Loucy (cell line): Measurements from ENCODE around the gene FADS1.

Experiments used
- H2AFZ ChIP-seq: fragments of 200-600 bp; sonication (generic); 2 replicates; pipeline ENCODE4 v1.6.0; 2016; ENCODE audit warnings: antibody characterized with exemption, mild to moderate bottlenecking, low read length, moderate library complexity
- H3F3A ChIP-seq: fragments of 200-600 bp; 2 replicates; pipeline ENCODE4 v1.6.0; 2016; ENCODE audit warnings: antibody characterized with exemption, low read depth, mild to moderate bottlenecking
- H3K27me3 ChIP-seq: fragments of 200-600 bp; sonication (generic); 2 replicates; pipeline ENCODE4 v1.6.1; 2014; ENCODE audit warnings: low read length, mild to moderate bottlenecking; ENCODE audit not compliant: insufficient read depth, poor library complexity, severe bottlenecking
- H3K36me3 ChIP-seq: fragments of 200-600 bp; sonication (generic); 2 replicates; pipeline ENCODE4 v1.6.1; 2016; ENCODE audit warnings: low read length; ENCODE audit not compliant: insufficient read depth
- H3K4me1 ChIP-seq: fragments of 200-600 bp; sonication (generic); 2 replicates; pipeline ENCODE4 v1.5.1; 2014; ENCODE audit warnings: low read length, mild to moderate bottlenecking; ENCODE audit not compliant: insufficient read depth, poor library complexity, severe bottlenecking
- H3K4me2 ChIP-seq: fragments of 200-600 bp; sonication (generic); 2 replicates; pipeline ENCODE4 v1.6.0; 2014; ENCODE audit warnings: antibody characterized with exemption, low read length, low read depth, mild to moderate bottlenecking; ENCODE audit not compliant: poor library complexity, severe bottlenecking
- H3K4me3 ChIP-seq: fragments of 200-600 bp; sonication (generic); 2 replicates; pipeline ENCODE4 v1.5.1; 2014; ENCODE audit warnings: low read length, mild to moderate bottlenecking, mixed read lengths; ENCODE audit not compliant: poor library complexity, severe bottlenecking
- H3K79me2 ChIP-seq: fragments of 200-600 bp; sonication (generic); 2 replicates; pipeline ENCODE4 v1.6.1; 2014; ENCODE audit warnings: low read length; ENCODE audit not compliant: insufficient read depth
- H3K9ac ChIP-seq: fragments of 200-600 bp; sonication (generic); 2 replicates; pipeline ENCODE4 v1.6.0; 2014; ENCODE audit warnings: mild to moderate bottlenecking, low read depth, low read length, moderate library complexity; ENCODE audit not compliant: poor library complexity, severe bottlenecking
- H3K9me2 ChIP-seq: fragments of 200-600 bp; sonication (generic); replicated peaks from 2 replicates; pipeline ENCODE4 v1.6.1; 2016; ENCODE audit warnings: low read depth, low read length, mixed read lengths
- H3K9me3 ChIP-seq: fragments of 200-600 bp; sonication (generic); 2 replicates; pipeline ENCODE4 v1.6.1; 2014; ENCODE audit warnings: mild to moderate bottlenecking, antibody characterized with exemption, low read length, low read depth; ENCODE audit not compliant: insufficient read depth
- H4K20me1 ChIP-seq: fragments of 200-600 bp; sonication (generic); 2 replicates; pipeline ENCODE4 v1.6.0; 2014; ENCODE audit warnings: antibody characterized with exemption, low read length, mild to moderate bottlenecking; ENCODE audit not compliant: insufficient read depth, poor library complexity, severe bottlenecking
- EZH2phosphoT487 ChIP-seq: fragments of 200-600 bp; IDR thresholded peaks from 2 replicates; pipeline ENCODE4 v1.6.1; 2018; ENCODE audit warnings: antibody characterized with exemption, mild to moderate bottlenecking, moderate library complexity, borderline replicate concordance
- TF ChIP-seq, protein P1 (sequence below): fragments of 200-600 bp; sonication (generic); conservative IDR thresholded peaks from 2 replicates; pipeline ENCODE4 v1.5.1; 2014; ENCODE audit warnings: mild to moderate bottlenecking, antibody characterized with exemption, low read length

Gene FADS1

DNA sequence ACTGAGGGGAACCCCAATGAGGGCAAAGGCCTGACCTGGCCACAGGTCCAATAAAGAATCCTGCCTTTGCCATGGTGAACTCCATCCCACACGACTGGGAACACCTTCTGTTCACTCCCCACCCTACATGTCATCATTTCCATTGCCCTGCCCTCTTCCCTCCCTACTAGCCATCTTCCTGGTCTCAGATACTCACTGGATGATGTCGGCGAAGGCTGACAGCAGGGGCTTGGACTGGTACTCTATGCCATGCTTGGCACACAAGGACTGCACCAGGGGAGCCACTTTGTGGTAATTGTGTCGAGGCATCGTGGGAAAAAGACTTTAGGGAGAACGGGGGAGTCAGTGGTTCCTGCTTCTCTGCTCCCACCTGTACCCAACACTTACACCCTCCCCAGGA is 14.2 kb downstream of the FADS1 start:
- Histone ChIP-seq H3K36me3 (peaks cover 70% of the 10 kb centered on the region; the same call in 1 of the 2 replicates), H3F3A (no peaks in the 10 kb centered on the region), H3K9ac (no peak overlapping the region), H3K9me3 (no peaks in the 10 kb centered on the region), H3K9me2 (no peaks in the 10 kb centered on the region), H3K27me3 (no peaks in the 10 kb centered on the region), H3K4me3 (no peak overlapping the region), H3K4me1 (peaks cover 3% of the 10 kb centered on the region), H3K4me2 (no peak overlapping the region), H2AFZ (no peak overlapping the region), H4K20me1 (peaks cover 9% of the 10 kb centered on the region), H3K79me2 (peaks cover 16% of the 10 kb centered on the region)
- TF ChIP-seq, protein P1, sequence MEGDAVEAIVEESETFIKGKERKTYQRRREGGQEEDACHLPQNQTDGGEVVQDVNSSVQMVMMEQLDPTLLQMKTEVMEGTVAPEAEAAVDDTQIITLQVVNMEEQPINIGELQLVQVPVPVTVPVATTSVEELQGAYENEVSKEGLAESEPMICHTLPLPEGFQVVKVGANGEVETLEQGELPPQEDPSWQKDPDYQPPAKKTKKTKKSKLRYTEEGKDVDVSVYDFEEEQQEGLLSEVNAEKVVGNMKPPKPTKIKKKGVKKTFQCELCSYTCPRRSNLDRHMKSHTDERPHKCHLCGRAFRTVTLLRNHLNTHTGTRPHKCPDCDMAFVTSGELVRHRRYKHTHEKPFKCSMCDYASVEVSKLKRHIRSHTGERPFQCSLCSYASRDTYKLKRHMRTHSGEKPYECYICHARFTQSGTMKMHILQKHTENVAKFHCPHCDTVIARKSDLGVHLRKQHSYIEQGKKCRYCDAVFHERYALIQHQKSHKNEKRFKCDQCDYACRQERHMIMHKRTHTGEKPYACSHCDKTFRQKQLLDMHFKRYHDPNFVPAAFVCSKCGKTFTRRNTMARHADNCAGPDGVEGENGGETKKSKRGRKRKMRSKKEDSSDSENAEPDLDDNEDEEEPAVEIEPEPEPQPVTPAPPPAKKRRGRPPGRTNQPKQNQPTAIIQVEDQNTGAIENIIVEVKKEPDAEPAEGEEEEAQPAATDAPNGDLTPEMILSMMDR: no peak
- no peak for TF ChIP-seq EZH2phosphoT487

DNA sequence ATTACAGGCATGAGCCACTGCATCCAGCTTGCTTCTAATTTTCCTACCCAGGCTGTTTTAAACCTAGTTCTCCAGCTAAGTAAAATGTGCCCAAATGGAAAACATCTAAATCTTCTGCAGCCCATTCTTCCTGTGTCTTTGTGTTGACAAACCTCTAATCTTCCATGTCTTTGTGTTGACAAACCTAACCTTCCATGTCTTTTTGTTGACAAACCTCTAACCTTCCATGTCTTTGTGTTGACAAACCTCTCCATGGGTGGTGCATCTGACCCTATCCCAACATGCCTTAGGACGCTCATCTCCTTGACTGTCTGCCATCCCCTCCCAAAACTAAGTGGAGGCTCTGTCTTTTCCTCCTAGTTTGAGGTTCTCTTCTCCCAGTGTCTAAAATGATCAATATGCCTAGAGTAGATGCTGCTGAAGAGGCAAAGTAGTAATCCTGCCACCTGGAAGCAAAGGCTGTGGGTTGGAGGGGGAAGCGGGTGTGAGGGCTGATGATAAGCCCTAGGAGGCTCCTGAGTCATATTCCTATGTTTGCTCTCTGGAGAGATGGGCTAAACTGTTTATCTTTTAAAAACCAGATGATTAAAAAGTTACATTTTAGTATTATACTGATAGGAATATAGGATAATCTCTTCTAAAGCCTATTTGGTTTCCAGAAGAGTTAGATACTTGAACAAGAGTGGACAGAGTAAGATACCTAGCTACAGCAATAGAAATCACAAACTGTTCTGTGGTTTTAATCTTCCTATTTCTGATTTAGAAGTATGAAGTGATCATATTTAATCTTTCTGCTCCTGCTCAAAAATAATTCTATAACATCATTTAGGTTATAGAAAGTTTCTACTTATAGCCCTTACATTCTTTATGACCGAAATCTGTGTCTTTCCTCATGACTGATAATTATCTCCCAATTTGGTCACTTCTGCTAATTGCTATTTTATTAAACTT is 16.2 kb downstream of the FADS1 start:
- Histone ChIP-seq H3F3A (peaks cover 4% of the 10 kb centered on the region; the same call in 1 of the 2 replicates), H3K79me2 (peaks cover 36% of the 10 kb centered on the region), H3K4me3 (no peak overlapping the region), H3K9ac (no peak overlapping the region), H3K4me2 (no peak overlapping the region), H3K27me3 (no peaks in the 10 kb centered on the region), H3K9me3 (no peaks in the 10 kb centered on the region), H3K9me2 (no peaks in the 10 kb centered on the region), H3K4me1 (peaks cover 9% of the 10 kb centered on the region), H3K36me3 (peaks cover 60% of the 10 kb centered on the region; the same call in 1 of the 2 replicates), H2AFZ (no peak overlapping the region), H4K20me1 (peaks cover 14% of the 10 kb centered on the region)
- no peak for TF ChIP-seq EZH2phosphoT487
- TF ChIP-seq, protein P1: no peak

DNA sequence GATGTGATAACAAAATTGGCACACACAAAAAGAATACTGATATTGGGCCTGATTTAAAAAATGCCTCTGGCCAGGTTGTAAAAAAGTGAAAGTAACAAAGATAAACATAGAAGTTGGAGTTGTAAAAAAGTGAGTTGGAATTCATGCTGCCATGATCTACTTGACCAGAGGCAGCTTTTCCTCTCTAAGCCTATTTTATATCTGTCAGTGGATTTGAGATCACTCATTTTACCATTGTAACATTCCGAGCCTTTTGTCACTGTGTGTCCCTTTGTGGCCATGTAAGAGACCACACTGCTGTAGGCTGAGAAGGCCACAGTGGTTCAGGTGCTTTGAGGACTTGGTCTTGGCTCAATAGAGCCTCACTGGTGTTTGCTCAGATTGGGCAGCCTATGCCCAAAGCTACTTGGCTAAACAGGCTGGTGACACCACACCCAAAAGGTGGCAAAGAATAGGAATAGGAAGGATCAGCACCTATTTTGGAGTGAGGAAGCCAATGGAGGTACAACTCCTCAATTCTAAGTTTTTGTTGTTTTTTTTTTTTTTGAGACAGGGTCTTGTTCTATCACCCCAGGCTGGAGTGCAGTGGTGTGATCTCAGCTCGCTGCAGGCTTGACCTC is 17.0 kb downstream of the FADS1 start:
- no peak overlapping the region for H3K4me3 ChIP-seq
- TF ChIP-seq, protein P1: no peak
- TF ChIP-seq EZH2phosphoT487: no peak
- peaks cover 4% of the 10 kb centered on the region; the same call in 1 of the 2 replicates for H3F3A ChIP-seq
- H4K20me1 ChIP-seq: peaks cover 22% of the 10 kb centered on the region
- no peaks in the 10 kb centered on the region for H3K27me3 ChIP-seq
- H3K9ac ChIP-seq: no peak overlapping the region
- peaks cover 18% of the 10 kb centered on the region for H3K4me1 ChIP-seq
- no peak overlapping the region for H2AFZ ChIP-seq
- H3K4me2 ChIP-seq: no peak overlapping the region
- H3K36me3 ChIP-seq: peaks cover 57% of the 10 kb centered on the region; the same call in 1 of the 2 replicates
- no peaks in the 10 kb centered on the region for H3K9me3 ChIP-seq
- no peaks in the 10 kb centered on the region for H3K9me2 ChIP-seq
- peaks cover 45% of the 10 kb centered on the region for H3K79me2 ChIP-seq
